Thoracic aorta (tissue), 2 donors: ENCODE data around the gene TRHDE. TPM values are rescaled to one million over a fixed set of nuclear protein-coding genes. Genes with fewer than 3 reads are reported as not detected.

Experiments
- ATAC-seq: fragments of 150-250 bp; one replicate; pipeline ENCODE4 v1.8.0; 2017; ENCODE audit warnings: low read depth; ENCODE audit not compliant: insufficient number of reproducible peaks, low FRiP score
- DNase-seq: peaks from one replicate; pipeline ENCODE4 v3.0.0-alpha.2; 2020; ENCODE audit warnings: low spot score
- H3K27ac ChIP-seq, 2 donors: fragments of 200-600 bp; sonication (generic); 1 replicate in 1 of 2; 2 replicates in 1 of 2; pipeline ENCODE4 v1.5.1; 2016; ENCODE audit warnings: mild to moderate bottlenecking in 2 of 2, moderate library complexity in 2 of 2
- H3K27me3 ChIP-seq: fragments of 200-600 bp; sonication (generic); replicated peaks from 2 replicates; pipeline ENCODE4 v1.6.0; 2016; ENCODE audit warnings: mild to moderate bottlenecking; ENCODE audit not compliant: insufficient read depth
- H3K36me3 ChIP-seq: fragments of 200-600 bp; sonication (generic); one replicate; pipeline ENCODE4 v1.5.1; 2016
- H3K4me1 ChIP-seq, 2 donors: fragments of 200-600 bp; sonication (generic); 1 replicate in 1 of 2; 2 replicates in 1 of 2; pipeline versions ENCODE4 v1.5.1 to v1.6.0; 2016; ENCODE audit warnings: low read depth in 2 of 2, mild to moderate bottlenecking in 1 of 2; ENCODE audit not compliant: control insufficient read depth in 1 of 2
- H3K4me3 ChIP-seq: fragments of 200-600 bp; sonication (generic); 2 replicates; pipeline ENCODE4 v1.5.1; 2016; ENCODE audit warnings: mild to moderate bottlenecking
- H3K9me3 ChIP-seq: fragments of 200-600 bp; sonication (generic); 2 replicates; pipeline ENCODE4 v1.5.1; 2016
- CTCF ChIP-seq: fragments of 200-600 bp; sonication (generic); IDR thresholded peaks from one replicate; pipeline ENCODE4 v1.5.1; 2019; ENCODE audit warnings: antibody characterized with exemption
- total RNA-seq, 2 donors: library from RNA; depleted of rRNA; stranded (reverse); fragments of >200 nt; gene quantifications; one replicate each; pipeline versions ENCODE4 v1.1.0 to v1.2.3, GENCODE V29; 2016

TRHDE gene
- total RNA-seq, 2 donors from 2014 or later = 3.5 to 3.7 TPM

- no peak overlapping the region for H3K4me3 ChIP-seq
- H3K4me1 ChIP-seq = no peaks in the 10 kb centered on the region
- no peak overlapping the region for H3K27ac ChIP-seq
- H3K9me3 ChIP-seq = no peaks in the 10 kb centered on the region
- DNase-seq (no peak), ATAC-seq (no peak)
- H3K27me3 ChIP-seq = no peaks in the 10 kb centered on the region
- no peak for TF ChIP-seq CTCF
- no peaks in the 10 kb centered on the region for H3K36me3 ChIP-seq
Measured at GRCh38 chr12:72453550-72453949, 181.4 kb downstream of the TRHDE start.

- no peak for ATAC-seq
- H3K4me3 ChIP-seq = no peak overlapping the region
- no peaks in the 10 kb centered on the region for H3K4me1 ChIP-seq
- H3K27me3 ChIP-seq = no peaks in the 10 kb centered on the region
- no peak overlapping the region for H3K27ac ChIP-seq
- H3K36me3 ChIP-seq = no peaks in the 10 kb centered on the region
- no peak for DNase-seq
- no peak for TF ChIP-seq CTCF
- no peaks in the 10 kb centered on the region for H3K9me3 ChIP-seq
Measured at GRCh38 chr12:72464471-72464870, 192.3 kb downstream of the TRHDE start.

- H3K4me3 ChIP-seq = no peak overlapping the region
- no peak for DNase-seq
- no peaks in the 10 kb centered on the region for H3K9me3 ChIP-seq
- H3K36me3 ChIP-seq = no peaks in the 10 kb centered on the region
- no peak overlapping the region for H3K27ac ChIP-seq
- no peaks in the 10 kb centered on the region for H3K4me1 ChIP-seq
- no peak for ATAC-seq
- H3K27me3 ChIP-seq = no peaks in the 10 kb centered on the region
- no peak for TF ChIP-seq CTCF
Measured at GRCh38 chr12:72465155-72465554, 193.0 kb downstream of the TRHDE start.

GRCh38 chr12:72465940-72466630, 193.9 kb downstream of the TRHDE start:
- H3K27me3 ChIP-seq = no peaks in the 10 kb centered on the region
- ATAC-seq = no peak
- no peak for TF ChIP-seq CTCF
- no peak overlapping the region for H3K27ac ChIP-seq
- no peak overlapping the region for H3K4me3 ChIP-seq
- H3K36me3 ChIP-seq = no peaks in the 10 kb centered on the region
- no peak for DNase-seq
- no peaks in the 10 kb centered on the region for H3K9me3 ChIP-seq
- no peaks in the 10 kb centered on the region for H3K4me1 ChIP-seq

GRCh38 chr12:72467985-72468384, 195.8 kb downstream of the TRHDE start:
- H3K9me3 ChIP-seq = no peaks in the 10 kb centered on the region
- H3K4me3 ChIP-seq = no peak overlapping the region
- H3K36me3 ChIP-seq = no peaks in the 10 kb centered on the region
- no peaks in the 10 kb centered on the region for H3K27me3 ChIP-seq
- no peak for TF ChIP-seq CTCF
- ATAC-seq = no peak
- H3K4me1 ChIP-seq = no peaks in the 10 kb centered on the region
- no peak for DNase-seq
- H3K27ac ChIP-seq = no peak overlapping the region
